Measurements from ENCODE around the gene GIMAP5. TPM values are rescaled to one million over a fixed set of nuclear protein-coding genes. Genes with fewer than 3 reads are reported as not detected.

The GIMAP5 gene
- total and polyA plus RNA-seq, 2 experiments from 2014 or later = 0.22 to 0.45 TPM

GRCh38 chr7:150715738-150716137 lies 21.5 kb upstream of the GIMAP5 start:
- DNase-seq (ENCODE audit: low read depth in 1 of 2, low spot score in 1 of 2) = no peak
- TF ChIP-seq CTCF (IDR thresholded peaks at IDR 0.05; ENCODE audit: low read depth, low read length) = no peak
- H3K27ac ChIP-seq = no peak overlapping the region
- H3K4me1 ChIP-seq (ENCODE audit: low read depth) = no peaks in the 10 kb centered on the region
- no peak overlapping the region for H3K4me3 ChIP-seq
- no peaks in the 10 kb centered on the region for H3K36me3 ChIP-seq
- no peaks in the 10 kb centered on the region for H3K27me3 ChIP-seq
- H3K9me3 ChIP-seq (ENCODE audit: low read depth) = no peaks in the 10 kb centered on the region

GRCh38 chr7:150716368-150716767 lies 20.9 kb upstream of the GIMAP5 start, which contains the start of gene GIMAP1:
Gene GIMAP1, plus strand, starts transcription at chr7:150716613. Its CDS starts 2,435 bp downstream, at chr7:150719048.
- no peak within 1 kb of the TSS for H3K27ac ChIP-seq
- H3K27me3 ChIP-seq = no peaks in the 10 kb centered on the region

GRCh38 chr7:150716939-150717338 lies 20.3 kb upstream of the GIMAP5 start:
- H3K4me3 ChIP-seq = no peak overlapping the region
- no peaks in the 10 kb centered on the region for H3K27me3 ChIP-seq
- TF ChIP-seq CTCF (IDR thresholded peaks at IDR 0.05; ENCODE audit: low read depth, low read length) = no peak
- no peak overlapping the region for H3K27ac ChIP-seq
- H3K36me3 ChIP-seq = no peaks in the 10 kb centered on the region
- DNase-seq (ENCODE audit: low read depth in 1 of 2, low spot score in 1 of 2) = no peak
- no peaks in the 10 kb centered on the region for H3K9me3 ChIP-seq (ENCODE audit: low read depth)
- no peaks in the 10 kb centered on the region for H3K4me1 ChIP-seq (ENCODE audit: low read depth)

More at GRCh38 chr7:150716368-150716767, 20.9 kb upstream of the GIMAP5 start, which contains the start of gene GIMAP1:
- Histone ChIP-seq H3K36me3 (no peaks in the 10 kb centered on the region), H3K9me3 (ENCODE audit: low read depth) (no peaks in the 10 kb centered on the region), H3K4me3 (no peak within 1 kb of the TSS), H3K4me1 (ENCODE audit: low read depth) (no peaks in the 10 kb centered on the region)
- no peak for TF ChIP-seq CTCF (IDR thresholded peaks at IDR 0.05; ENCODE audit: low read depth, low read length)
- no peak for DNase-seq (ENCODE audit: low read depth in 1 of 2, low spot score in 1 of 2)

- Histone ChIP-seq H3K27ac (no peak overlapping the region), H3K27me3 (no peaks in the 10 kb centered on the region)
- TF ChIP-seq CTCF (IDR thresholded peaks at IDR 0.05; ENCODE audit: low read depth, low read length) = no peak
These were observed 19.3 kb upstream of the GIMAP5 start for GRCh38 chr7:150717814-150718420.

GRCh38 chr7:150719436-150719835 lies 17.8 kb upstream of the GIMAP5 start:
- H3K27me3 ChIP-seq = no peaks in the 10 kb centered on the region
- H3K36me3 ChIP-seq = no peaks in the 10 kb centered on the region
- no peak overlapping the region for H3K4me3 ChIP-seq
- no peak for TF ChIP-seq CTCF (IDR thresholded peaks at IDR 0.05; ENCODE audit: low read depth, low read length)
- no peak for DNase-seq (ENCODE audit: low read depth in 1 of 2, low spot score in 1 of 2)
- H3K27ac ChIP-seq = no peak overlapping the region
- no peaks in the 10 kb centered on the region for H3K9me3 ChIP-seq (ENCODE audit: low read depth)
- no peaks in the 10 kb centered on the region for H3K4me1 ChIP-seq (ENCODE audit: low read depth)

More at GRCh38 chr7:150717814-150718420, 19.3 kb upstream of the GIMAP5 start:
- Histone ChIP-seq H3K36me3 (no peaks in the 10 kb centered on the region), H3K4me1 (ENCODE audit: low read depth) (no peaks in the 10 kb centered on the region), H3K4me3 (no peak overlapping the region), H3K9me3 (ENCODE audit: low read depth) (no peaks in the 10 kb centered on the region)
- DNase-seq (ENCODE audit: low read depth in 1 of 2, low spot score in 1 of 2) = no peak
